ENCODE data around the gene WFDC1. TPM values are rescaled to one million over a fixed set of nuclear protein-coding genes. Genes with fewer than 3 reads are reported as not detected.

WFDC1 gene
- polyA plus RNA-seq, 1 of the 3 experiments (the other 2 are of a cell fraction): 0.03 TPM

GRCh38 chr16:84271866-84272265, 22.8 kb upstream of the WFDC1 start:
- Histone ChIP-seq H3K4me1 (ENCODE audit: control insufficient read depth in 1 of 2, insufficient read depth in 2 of 2, low read depth in 1 of 2, low read length in 1 of 2) (no peaks in the 10 kb centered on the region; a peak in 1 of 4 replicates), H3K9me3 (no peaks in the 10 kb centered on the region), H3K36me3 (replicated peaks in 1 of 2; ENCODE audit: control insufficient read depth in 1 of 2, insufficient read depth in 2 of 2, low read length in 1 of 2) (no peaks in the 10 kb centered on the region), H3K27me3 (ENCODE audit: insufficient read depth) (no peaks in the 10 kb centered on the region; the same call in 1 of the 2 replicates), H2AFZ (ENCODE audit: low read depth) (no peak overlapping the region), H4K20me1 (ENCODE audit: insufficient read depth) (no peaks in the 10 kb centered on the region), H3K27ac (ENCODE audit: low read depth in 2 of 2, low read length in 1 of 2) (no peak overlapping the region), H3F3A (replicated peaks; ENCODE audit: insufficient read depth) (no peaks in the 10 kb centered on the region), H3K4me3 (ENCODE audit: low read depth in 2 of 2, low read length in 1 of 2) (no peak overlapping the region), H3K9me2 (no peaks in the 10 kb centered on the region), H3K79me2 (ENCODE audit: insufficient read depth) (no peaks in the 10 kb centered on the region), H3K4me2 (no peak overlapping the region), H3K9ac (no peak overlapping the region)
- no peak for DNase-seq
- ChIA-PET POLR2A (no interaction called here), CTCF (interaction anchor here (0.5 to 3.0 kb wide), 4 partner anchors 36 to 212 kb away, joined by 3 to 9 read pairs (median 6); partner anchors contain the start of gene TAF1C)
- TF ChIP-seq RCOR1 (IDR thresholded peaks at IDR 0.05; ENCODE audit: low read length) (no peak), JUND (IDR thresholded peaks at IDR 0.05) (no peak), USF1 (IDR thresholded peaks at IDR 0.05; ENCODE audit: borderline replicate concordance, low read depth) (no peak), GATA2 (CRISPR knock-in tag; IDR thresholded peaks at IDR 0.05) (no peak), MEF2A (IDR thresholded peaks at IDR 0.05; ENCODE audit: borderline replicate concordance, low read depth) (no peak), FOXM1 (IDR thresholded peaks at IDR 0.05; ENCODE audit: low read depth) (no peak)
- WGBS (ENCODE audit: low lambda C conversion rate): 39% methylated on average over 4 of the region's 4 CpGs

GRCh38 chr16:84272740-84273320, 21.8 kb upstream of the WFDC1 start:
- H3K27me3 ChIP-seq (ENCODE audit: insufficient read depth): no peaks in the 10 kb centered on the region; the same call in 1 of the 2 replicates
- H3K9me3 ChIP-seq: no peaks in the 10 kb centered on the region
- no peak for TF ChIP-seq TEAD4 (IDR thresholded peaks at IDR 0.05; ENCODE audit: borderline replicate concordance, insufficient read depth)
- TF ChIP-seq RXRA (IDR thresholded peaks at IDR 0.05; ENCODE audit: borderline replicate concordance, low read depth): no peak
- TF ChIP-seq RAD21 (IDR thresholded peaks at IDR 0.05; ENCODE audit: low read length): no peak
- no peak for TF ChIP-seq MXI1 (IDR thresholded peaks at IDR 0.05; ENCODE audit: low read depth, low read length)
- TF ChIP-seq JUND (IDR thresholded peaks at IDR 0.05): no peak
- no peak for TF ChIP-seq SMC3 (IDR thresholded peaks at IDR 0.05; ENCODE audit: low read depth, low read length)
- no peak for TF ChIP-seq GATA2 (CRISPR knock-in tag; IDR thresholded peaks at IDR 0.05)
- no peak for TF ChIP-seq POLR2AphosphoS5 (IDR thresholded peaks at IDR 0.05; ENCODE audit: low read depth, low read length)
- TF ChIP-seq FOXJ3 (CRISPR knock-in tag; IDR thresholded peaks at IDR 0.05): no peak
- TF ChIP-seq EZH2phosphoT487 (IDR thresholded peaks at IDR 0.05; ENCODE audit: borderline replicate concordance, low read depth): no peak
- no peak overlapping the region for H3K4me3 ChIP-seq (ENCODE audit: low read depth in 2 of 2, low read length in 1 of 2)
- H3K79me2 ChIP-seq (ENCODE audit: insufficient read depth): no peaks in the 10 kb centered on the region
- ChIA-PET POLR2A (no interaction called here), CTCF (interaction anchor here (0.9 to 3.0 kb wide), 3 partner anchors 16 to 212 kb away, joined by 4 to 10 read pairs (median 9); no protein-coding TSS in a partner anchor)
- no peaks in the 10 kb centered on the region; a peak in 1 of 4 replicates for H3K4me1 ChIP-seq (ENCODE audit: control insufficient read depth in 1 of 2, insufficient read depth in 2 of 2, low read depth in 1 of 2, low read length in 1 of 2)
- no peak for DNase-seq
- no peak overlapping the region for H3K4me2 ChIP-seq
- 2% methylated on average over 1 of the region's 1 CpG for WGBS (ENCODE audit: low lambda C conversion rate)
- no peak overlapping the region for H3K9ac ChIP-seq
- no peak overlapping the region for H3K27ac ChIP-seq (ENCODE audit: low read depth in 2 of 2, low read length in 1 of 2)
- H4K20me1 ChIP-seq (ENCODE audit: insufficient read depth): no peaks in the 10 kb centered on the region
- no peaks in the 10 kb centered on the region for H3K36me3 ChIP-seq (replicated peaks in 1 of 2; ENCODE audit: control insufficient read depth in 1 of 2, insufficient read depth in 2 of 2, low read length in 1 of 2)
- no peak overlapping the region for H2AFZ ChIP-seq (ENCODE audit: low read depth)
- no peaks in the 10 kb centered on the region for H3F3A ChIP-seq (replicated peaks; ENCODE audit: insufficient read depth)
- H3K9me2 ChIP-seq: no peaks in the 10 kb centered on the region
